ENCODE data around the gene PRKG2. TPM values are rescaled to one million over a fixed set of nuclear protein-coding genes. Genes with fewer than 3 reads are reported as not detected.

PRKG2 gene
- total RNA-seq, 4 donors from 2014 or later = 0.44 to 4.1 (median 1.1) TPM

DNA sequence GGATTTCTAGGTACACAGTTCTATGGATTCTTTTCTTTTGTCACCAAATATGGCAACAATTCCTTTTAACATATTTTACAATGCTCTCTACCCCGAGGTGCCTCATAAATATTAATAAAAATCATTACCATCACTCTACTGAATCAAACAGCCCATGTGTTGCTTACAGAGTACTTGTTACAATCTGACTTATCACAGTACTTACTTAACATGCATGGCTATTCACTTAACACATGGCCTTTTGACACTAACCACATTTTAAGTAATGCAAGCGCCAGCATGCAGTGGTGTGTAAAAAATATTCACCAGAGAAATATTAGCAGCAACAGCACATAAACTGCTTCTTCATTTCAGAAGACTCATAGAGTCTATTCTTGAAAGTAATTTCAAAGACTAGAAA lies 119.6 kb downstream of the PRKG2 start:
- TF ChIP-seq, protein P1, sequence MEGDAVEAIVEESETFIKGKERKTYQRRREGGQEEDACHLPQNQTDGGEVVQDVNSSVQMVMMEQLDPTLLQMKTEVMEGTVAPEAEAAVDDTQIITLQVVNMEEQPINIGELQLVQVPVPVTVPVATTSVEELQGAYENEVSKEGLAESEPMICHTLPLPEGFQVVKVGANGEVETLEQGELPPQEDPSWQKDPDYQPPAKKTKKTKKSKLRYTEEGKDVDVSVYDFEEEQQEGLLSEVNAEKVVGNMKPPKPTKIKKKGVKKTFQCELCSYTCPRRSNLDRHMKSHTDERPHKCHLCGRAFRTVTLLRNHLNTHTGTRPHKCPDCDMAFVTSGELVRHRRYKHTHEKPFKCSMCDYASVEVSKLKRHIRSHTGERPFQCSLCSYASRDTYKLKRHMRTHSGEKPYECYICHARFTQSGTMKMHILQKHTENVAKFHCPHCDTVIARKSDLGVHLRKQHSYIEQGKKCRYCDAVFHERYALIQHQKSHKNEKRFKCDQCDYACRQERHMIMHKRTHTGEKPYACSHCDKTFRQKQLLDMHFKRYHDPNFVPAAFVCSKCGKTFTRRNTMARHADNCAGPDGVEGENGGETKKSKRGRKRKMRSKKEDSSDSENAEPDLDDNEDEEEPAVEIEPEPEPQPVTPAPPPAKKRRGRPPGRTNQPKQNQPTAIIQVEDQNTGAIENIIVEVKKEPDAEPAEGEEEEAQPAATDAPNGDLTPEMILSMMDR (IDR thresholded peaks at IDR 0.05; ENCODE audit: low read depth) = no peak

DNA sequence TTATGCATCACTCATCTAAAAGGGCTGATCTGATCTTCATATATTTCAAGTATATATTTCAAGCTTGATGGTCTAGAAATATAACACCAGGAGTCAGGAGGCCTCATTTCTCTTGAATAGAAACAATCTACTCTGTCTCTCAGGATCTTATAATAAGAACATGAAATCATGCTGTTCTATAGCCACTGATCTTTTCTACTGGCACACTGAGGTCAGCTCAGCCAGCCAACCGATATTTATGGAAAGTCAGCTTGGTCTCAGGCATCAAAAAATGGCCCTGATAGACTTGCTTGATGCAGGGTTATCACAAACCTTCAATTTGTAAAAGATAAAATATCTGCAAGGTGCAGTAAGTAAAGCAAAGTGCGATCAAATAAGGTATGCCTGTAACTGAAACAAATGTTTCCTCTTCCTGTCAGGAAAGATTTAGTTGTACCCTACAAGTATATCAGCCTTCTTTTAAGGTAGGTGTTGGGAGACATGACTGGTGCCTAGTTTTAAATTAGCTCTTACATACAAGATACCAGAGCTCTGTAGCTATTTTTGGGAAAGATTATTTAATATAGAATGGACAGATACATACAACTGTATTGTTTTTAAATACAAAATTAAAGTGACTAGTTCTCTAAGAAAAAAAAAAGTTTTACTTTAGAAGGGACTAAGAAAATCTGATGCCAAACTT lies 121.2 kb downstream of the PRKG2 start:
- TF ChIP-seq, protein P1 (IDR thresholded peaks at IDR 0.05; ENCODE audit: low read depth) = no peak

DNA sequence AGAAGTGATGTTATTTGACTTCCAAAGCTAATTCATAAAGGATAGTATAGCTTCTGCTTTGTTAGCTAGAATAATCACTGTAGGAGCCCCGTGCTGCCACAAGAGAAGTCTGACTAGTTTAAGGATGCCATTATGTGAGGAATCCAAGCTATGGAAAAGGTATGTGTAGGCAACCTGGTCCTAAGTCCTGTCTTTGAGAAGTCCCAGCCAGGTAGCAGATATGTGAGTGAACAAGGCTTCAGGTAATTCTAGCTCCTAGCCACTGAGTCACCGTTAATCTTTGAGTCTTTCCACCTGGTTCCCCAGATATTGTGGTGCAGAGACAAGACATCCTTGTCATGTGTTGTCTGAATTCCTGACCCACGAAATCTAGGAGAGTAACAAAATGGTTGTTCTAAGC lies 129.0 kb downstream of the PRKG2 start:
- TF ChIP-seq, protein P1 (IDR thresholded peaks at IDR 0.05; ENCODE audit: low read depth) = no peak

DNA sequence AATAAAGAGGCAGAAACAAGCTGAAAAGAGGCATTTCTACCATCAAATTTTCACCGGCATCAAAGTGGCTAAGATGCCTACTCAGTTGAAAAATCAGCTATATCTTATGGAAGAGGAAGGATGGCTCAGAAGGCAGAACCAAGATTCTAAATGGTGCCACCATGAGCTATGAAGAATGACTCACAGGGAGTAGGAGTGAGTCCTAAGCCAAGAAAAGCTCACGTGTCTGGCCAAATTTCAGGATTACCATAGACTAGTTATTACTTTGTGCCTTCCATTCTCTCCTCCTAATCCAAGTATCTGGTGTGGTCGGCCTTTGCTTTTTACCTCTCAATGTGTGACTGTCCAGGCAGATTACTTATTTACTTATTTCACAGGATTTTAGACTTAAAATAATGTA lies 129.7 kb downstream of the PRKG2 start:
- TF ChIP-seq, protein P1 (IDR thresholded peaks at IDR 0.05; ENCODE audit: low read depth) = no peak

DNA sequence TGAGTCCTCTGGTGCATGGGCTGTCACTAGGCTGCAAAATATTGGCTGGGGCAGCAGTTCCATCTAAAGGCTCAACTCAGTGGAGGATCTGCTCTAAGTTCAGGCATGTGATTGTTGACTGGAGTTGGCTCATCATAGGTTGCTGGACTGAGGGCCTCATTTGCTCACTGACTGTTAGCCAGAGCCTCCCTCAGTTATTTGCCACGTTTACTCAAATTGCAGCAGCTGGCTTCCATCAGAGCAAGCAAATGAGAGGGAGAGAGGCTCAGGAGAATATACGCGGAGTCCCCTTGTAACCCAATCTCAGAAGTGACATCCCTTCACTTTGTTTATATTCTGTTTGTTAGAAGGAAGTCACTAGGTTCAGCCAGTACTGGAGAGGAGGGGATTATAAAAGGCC lies 130.4 kb downstream of the PRKG2 start:
- TF ChIP-seq, protein P1 (IDR thresholded peaks at IDR 0.05; ENCODE audit: low read depth) = no peak

DNA sequence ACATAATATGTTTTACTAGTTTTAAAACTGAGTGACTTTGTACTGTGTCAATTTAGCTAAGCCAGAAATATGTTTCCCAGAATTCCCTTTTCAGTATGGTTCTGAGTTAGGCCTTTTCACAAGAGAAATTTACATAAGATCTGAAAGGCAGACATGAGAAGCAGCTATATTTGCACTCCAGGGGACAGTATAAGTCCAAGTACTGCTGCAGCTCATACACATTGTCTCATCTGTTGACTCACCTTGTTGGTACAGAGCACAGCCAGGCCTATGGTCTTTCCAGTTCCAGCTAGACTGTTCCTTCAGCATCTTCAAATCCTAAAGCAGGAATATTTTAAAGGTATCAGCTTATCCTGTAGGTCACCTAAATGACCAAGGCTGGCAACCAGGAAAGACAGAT lies 131.0 kb downstream of the PRKG2 start:
- TF ChIP-seq, protein P1 (IDR thresholded peaks at IDR 0.05; ENCODE audit: low read depth) = no peak

DNA sequence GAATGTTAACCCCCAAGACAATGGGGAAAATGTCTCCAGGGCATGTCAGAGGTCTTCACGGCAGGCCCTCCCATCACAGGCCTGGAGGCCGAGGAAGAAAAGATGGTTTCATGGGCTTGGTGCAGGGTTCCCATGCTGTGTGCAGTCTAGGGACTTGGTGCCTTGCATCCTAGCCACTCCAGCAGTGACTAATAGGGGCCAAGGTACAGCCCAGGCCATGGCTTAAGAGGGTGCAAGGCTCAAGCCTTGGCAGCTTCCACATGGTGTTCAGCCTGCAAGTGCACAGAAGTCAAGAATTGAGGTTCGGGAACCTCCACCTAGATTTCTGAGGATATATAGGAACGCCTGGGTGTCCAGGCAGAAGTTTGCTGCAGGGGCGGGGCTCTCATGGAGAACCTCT lies 133.9 kb downstream of the PRKG2 start:
- TF ChIP-seq, protein P1 (IDR thresholded peaks at IDR 0.05; ENCODE audit: low read depth) = no peak
